Stimulated activated memory B cell treated with anti-CD40 and anti-IgM and Interleukin-4, amounts not matched to agents 10 μg/mL and 1 μg/mL and 100 μg/mL, for 72 hours (primary cell): ENCODE measurements around the gene CDO1.

Source experiments
- ATAC-seq: fragments of 150-1000 bp; cut with Tn5 transposase; 2 replicates; pipeline ENCODE4 v1.10.0; 2021
- H3K27ac Mint-ChIP-seq: one replicate; pipeline ENCODE4 v1.8.0; 2022; ENCODE audit warnings: mild to moderate bottlenecking, mixed read lengths
- H3K27me3 Mint-ChIP-seq: one replicate; pipeline ENCODE4 v1.8.0; 2022; ENCODE audit warnings: mixed read lengths
- H3K36me3 Mint-ChIP-seq: one replicate; pipeline ENCODE4 v1.8.0; 2022; ENCODE audit warnings: mixed read lengths
- H3K4me1 Mint-ChIP-seq: one replicate; pipeline ENCODE4 v1.8.0; 2022; ENCODE audit warnings: mixed read lengths
- H3K4me3 Mint-ChIP-seq: one replicate; pipeline ENCODE4 v1.8.0; 2022; ENCODE audit warnings: mild to moderate bottlenecking, moderate library complexity, mixed read lengths
- H3K9me3 Mint-ChIP-seq: one replicate; pipeline ENCODE4 v1.8.0; 2022; ENCODE audit warnings: mixed read lengths

The CDO1 gene

GRCh38 chr5:115776989-115777388 is 39.5 kb downstream of the CDO1 start:
- H3K4me3 Mint-ChIP-seq, result no peak overlapping the region
- no peak for ATAC-seq
- no peaks in the 10 kb centered on the region for H3K4me1 Mint-ChIP-seq
- peaks cover 20% of the 10 kb centered on the region for H3K27me3 Mint-ChIP-seq
- no peak overlapping the region for H3K27ac Mint-ChIP-seq
- no peaks in the 10 kb centered on the region for H3K36me3 Mint-ChIP-seq
- H3K9me3 Mint-ChIP-seq, result no peaks in the 10 kb centered on the region

- Mint-ChIP-seq H3K27me3 (peaks cover 13% of the 10 kb centered on the region), H3K4me3 (no peak overlapping the region), H3K9me3 (no peaks in the 10 kb centered on the region), H3K27ac (no peak overlapping the region), H3K36me3 (no peaks in the 10 kb centered on the region), H3K4me1 (no peaks in the 10 kb centered on the region)
- no peak for ATAC-seq
These were observed 40.5 kb downstream of the CDO1 start for GRCh38 chr5:115775999-115776398.

GRCh38 chr5:115774684-115775083 is 41.8 kb downstream of the CDO1 start:
- no peaks in the 10 kb centered on the region for H3K4me1 Mint-ChIP-seq
- ATAC-seq, result no peak
- H3K27me3 Mint-ChIP-seq, result peaks cover 5% of the 10 kb centered on the region
- no peaks in the 10 kb centered on the region for H3K36me3 Mint-ChIP-seq
- no peak overlapping the region for H3K27ac Mint-ChIP-seq
- no peak overlapping the region for H3K4me3 Mint-ChIP-seq
- H3K9me3 Mint-ChIP-seq, result no peaks in the 10 kb centered on the region

GRCh38 chr5:115772731-115773475 is 43.6 kb downstream of the CDO1 start:
- no peak overlapping the region for H3K4me3 Mint-ChIP-seq
- H3K27me3 Mint-ChIP-seq, result peaks cover 5% of the 10 kb centered on the region
- H3K27ac Mint-ChIP-seq, result no peak overlapping the region
- no peaks in the 10 kb centered on the region for H3K4me1 Mint-ChIP-seq
- no peaks in the 10 kb centered on the region for H3K36me3 Mint-ChIP-seq
- no peak for ATAC-seq
- H3K9me3 Mint-ChIP-seq, result no peaks in the 10 kb centered on the region

GRCh38 chr5:115770466-115770865 is 46.0 kb downstream of the CDO1 start:
- Mint-ChIP-seq H3K27ac (no peak overlapping the region), H3K36me3 (no peaks in the 10 kb centered on the region), H3K9me3 (no peaks in the 10 kb centered on the region), H3K27me3 (no peaks in the 10 kb centered on the region), H3K4me1 (peaks cover 6% of the 10 kb centered on the region), H3K4me3 (no peak overlapping the region)
- no peak for ATAC-seq

- no peak for ATAC-seq
- Mint-ChIP-seq H3K4me1 (peaks cover 6% of the 10 kb centered on the region), H3K9me3 (peaks cover 7% of the 10 kb centered on the region), H3K27ac (no peak overlapping the region), H3K27me3 (peaks cover 19% of the 10 kb centered on the region), H3K36me3 (no peaks in the 10 kb centered on the region), H3K4me3 (no peak overlapping the region)
These were observed 49.0 kb downstream of the CDO1 start for GRCh38 chr5:115767424-115767823.

GRCh38 chr5:115766608-115767007 is 49.9 kb downstream of the CDO1 start:
- ATAC-seq, result no peak
- H3K27ac Mint-ChIP-seq, result no peak overlapping the region
- H3K36me3 Mint-ChIP-seq, result no peaks in the 10 kb centered on the region
- no peak overlapping the region for H3K4me3 Mint-ChIP-seq
- peaks cover 25% of the 10 kb centered on the region for H3K27me3 Mint-ChIP-seq
- peaks cover 6% of the 10 kb centered on the region for H3K4me1 Mint-ChIP-seq
- peaks cover 11% of the 10 kb centered on the region for H3K9me3 Mint-ChIP-seq

GRCh38 chr5:115758356-115758755 is 58.1 kb downstream of the CDO1 start:
- Mint-ChIP-seq H3K4me3 (no peak overlapping the region), H3K27ac (no peak overlapping the region), H3K27me3 (peaks cover 47% of the 10 kb centered on the region), H3K36me3 (no peaks in the 10 kb centered on the region), H3K4me1 (peaks cover 6% of the 10 kb centered on the region), H3K9me3 (peaks cover 5% of the 10 kb centered on the region)
- ATAC-seq, result peak; percentile 74

- no peaks in the 10 kb centered on the region for H3K9me3 Mint-ChIP-seq
- H3K36me3 Mint-ChIP-seq, result no peaks in the 10 kb centered on the region
- H3K27ac Mint-ChIP-seq, result no peak overlapping the region
- H3K4me3 Mint-ChIP-seq, result no peak overlapping the region
- peaks cover 6% of the 10 kb centered on the region for H3K4me1 Mint-ChIP-seq
- peaks cover 43% of the 10 kb centered on the region for H3K27me3 Mint-ChIP-seq
- ATAC-seq, result no peak
These were observed 60.8 kb downstream of the CDO1 start for GRCh38 chr5:115755675-115756074.
